Stimulated activated CD8-positive, alpha-beta memory T cell treated with anti-CD3 and anti-CD28 coated beads, Interleukin-15, amount 100 ng/mL, for 48 hours (primary cell): ENCODE data around the gene PDCD4.
"Not testable (repeated sequence)": the region's sequence is repeated elsewhere in the genome, so short reads cannot be mapped to it uniquely, and the experiment has no call there.

Source experiments
- DNase-seq, 2 donors: peaks; one replicate each; pipeline ENCODE4 v3.0.0-alpha.2; 2020; ENCODE audit warnings: low read depth in 2 of 2

Gene PDCD4

DNA sequence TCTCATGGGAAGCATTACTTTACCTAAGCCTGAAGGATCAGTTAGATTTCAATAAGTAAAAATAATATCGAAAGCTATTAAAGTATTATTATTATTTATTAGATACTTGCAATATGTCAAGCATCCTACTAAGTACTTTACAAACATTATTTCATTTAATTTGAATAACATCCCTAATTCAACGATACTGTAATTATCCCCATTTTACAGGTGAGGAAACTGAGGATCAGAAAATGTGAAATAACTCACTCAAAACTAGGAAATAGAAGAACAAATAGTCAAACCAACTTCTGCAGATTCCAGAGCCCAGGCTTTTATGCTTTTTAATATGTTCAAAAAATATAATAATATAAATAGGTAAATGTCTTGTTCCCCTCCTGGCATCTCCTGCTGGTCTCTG, 10.3 kb upstream of the PDCD4 start:
- no peak for DNase-seq

- no peak for DNase-seq
These were observed 9.6 kb upstream of the PDCD4 start for GRCh38 chr10:110861930-110862649.

- no peak for DNase-seq
These were observed 8.8 kb upstream of the PDCD4 start for GRCh38 chr10:110862961-110863360.

GRCh38 chr10:110863361-110863760, 8.4 kb upstream of the PDCD4 start:
- DNase-seq, result no peak

GRCh38 chr10:110863956-110864355, 7.8 kb upstream of the PDCD4 start:
- no peak for DNase-seq

GRCh38 chr10:110864662-110865140, 7.0 kb upstream of the PDCD4 start:
- DNase-seq, result no peak

DNA sequence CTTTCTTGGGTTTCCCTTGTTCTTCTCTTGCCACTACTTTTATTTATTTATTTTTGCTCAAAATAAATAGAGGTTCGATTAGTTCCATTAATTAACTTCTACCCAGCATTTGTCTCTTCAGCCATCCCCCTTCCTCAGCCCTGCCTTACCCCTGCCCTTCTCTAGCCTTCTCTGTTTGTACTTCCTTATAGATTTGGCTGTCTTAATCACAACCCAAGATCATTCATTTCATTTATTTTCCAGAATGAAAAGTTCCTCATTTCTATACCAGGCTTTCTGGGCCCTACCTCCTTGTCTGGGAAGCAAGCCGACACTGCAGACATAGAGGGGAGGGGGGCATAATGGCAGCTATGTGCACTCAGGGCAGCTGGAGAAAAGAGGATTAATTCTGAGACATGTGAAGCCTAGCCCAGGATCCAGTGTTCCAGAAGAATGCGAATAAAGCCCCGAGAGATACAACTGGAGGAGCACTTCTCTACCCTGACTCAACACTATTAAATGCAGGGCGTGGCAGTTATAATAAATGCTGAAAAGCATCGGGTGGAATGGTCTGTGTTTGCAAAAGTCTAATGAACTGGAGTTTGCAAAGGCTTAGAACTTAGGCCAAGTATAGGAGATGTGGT, 6.4 kb upstream of the PDCD4 start:
- no peak for DNase-seq

DNA sequence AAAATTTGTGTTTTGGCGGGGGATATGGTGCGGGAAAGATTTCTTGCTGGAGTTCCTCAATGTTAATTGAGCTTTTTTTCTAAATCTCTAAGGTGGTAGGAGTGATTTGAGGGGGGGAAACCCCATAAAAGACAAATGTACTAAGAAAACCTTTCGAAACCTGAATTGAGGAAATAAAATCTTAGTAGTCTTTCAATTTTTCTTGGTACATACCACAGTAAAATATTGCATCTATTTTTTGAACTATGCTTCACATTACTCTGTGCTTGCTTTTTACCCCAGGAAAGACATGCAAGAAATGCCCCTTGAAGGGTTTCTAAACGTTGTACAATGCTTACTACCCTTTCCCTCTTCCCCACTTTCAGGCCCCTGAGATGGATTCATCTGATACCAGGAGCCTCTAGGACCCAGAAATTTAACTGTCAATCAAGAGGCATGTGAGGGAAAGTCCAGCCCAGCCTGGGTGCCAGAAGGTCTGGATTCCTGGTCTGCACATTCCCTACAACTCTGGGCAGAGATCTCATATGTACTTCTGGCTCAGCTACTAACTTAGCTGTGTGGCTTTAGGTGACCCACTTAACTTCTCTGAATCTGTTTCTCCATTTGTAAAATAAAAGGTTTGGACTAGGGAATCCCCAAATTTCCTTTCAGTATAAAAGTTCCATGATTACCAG, 5.8 kb upstream of the PDCD4 start:
- DNase-seq, result no peak

- not testable (repeated sequence) for DNase-seq
These were observed 4.5 kb upstream of the PDCD4 start for GRCh38 chr10:110867011-110867806.

GRCh38 chr10:110867807-110868465, 3.8 kb upstream of the PDCD4 start:
- DNase-seq, result no peak

GRCh38 chr10:110868981-110869380, 2.7 kb upstream of the PDCD4 start:
- DNase-seq, result no peak

DNA sequence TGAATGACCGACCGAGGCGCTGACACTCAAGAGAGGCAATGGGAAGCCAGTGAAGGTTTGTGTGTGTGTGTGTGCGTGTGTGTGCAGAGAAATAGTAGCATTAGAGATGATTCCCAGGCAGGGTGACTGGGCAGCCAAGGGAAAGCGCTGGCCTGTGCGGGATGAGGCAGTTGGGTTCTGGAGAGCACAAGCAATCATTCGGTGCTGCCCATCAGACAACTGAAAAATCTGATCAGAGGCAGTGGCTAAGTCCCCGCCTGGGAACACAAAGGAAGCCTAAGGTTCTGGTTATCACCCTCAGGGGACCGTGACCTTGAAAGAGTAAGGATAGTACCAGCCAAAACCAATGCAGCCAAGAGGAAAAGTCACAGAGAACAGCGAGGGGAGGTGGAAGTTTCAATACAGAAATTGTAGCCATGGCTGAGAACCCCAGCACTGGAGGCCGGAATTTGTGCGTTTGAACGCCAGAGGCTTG, 868 bp upstream of the PDCD4 start:
- no peak for DNase-seq

DNA sequence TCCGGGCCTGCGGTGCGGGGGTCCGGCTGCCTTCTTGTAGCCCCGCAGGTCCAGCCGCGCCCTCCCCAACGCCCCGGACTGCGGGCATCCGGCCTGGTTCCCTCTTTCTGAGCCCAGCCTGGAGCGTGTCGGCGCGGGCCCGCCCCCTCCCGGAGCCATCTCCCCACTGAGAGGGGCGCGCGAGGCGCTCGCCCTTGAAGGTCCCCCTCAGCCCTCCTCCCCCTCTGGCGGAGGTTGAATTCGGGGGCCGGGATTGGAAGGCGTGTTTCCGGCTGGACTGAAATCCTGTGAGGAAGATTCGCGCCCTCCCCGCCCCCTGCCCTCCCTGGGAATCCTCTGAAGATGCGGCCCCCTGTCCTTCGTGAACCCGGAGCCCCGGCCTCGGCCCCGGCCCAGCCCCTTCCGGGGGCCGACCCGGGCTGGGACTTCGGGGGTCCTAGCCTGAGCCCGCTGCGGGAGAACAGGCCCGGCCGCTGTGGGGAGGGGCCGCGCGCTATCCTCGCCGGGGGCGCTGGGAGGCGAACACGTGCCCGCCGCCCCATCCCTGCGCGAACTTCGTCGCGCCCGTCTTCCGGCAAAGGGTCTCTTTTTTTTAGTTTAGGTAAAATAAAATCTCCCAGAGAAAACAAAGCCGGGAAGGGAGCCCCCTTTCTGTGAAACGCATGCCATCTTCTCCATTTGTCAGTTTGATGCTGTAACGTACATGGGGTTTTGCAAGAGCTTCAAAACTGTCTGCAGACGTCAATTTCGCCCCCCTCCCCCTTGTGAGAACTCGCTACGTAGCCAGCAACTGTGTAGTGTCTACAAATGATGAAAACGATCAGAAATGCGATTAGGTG, 636 bp downstream of the PDCD4 start:
- DNase-seq, result peak; percentile 61 to 66

DNA sequence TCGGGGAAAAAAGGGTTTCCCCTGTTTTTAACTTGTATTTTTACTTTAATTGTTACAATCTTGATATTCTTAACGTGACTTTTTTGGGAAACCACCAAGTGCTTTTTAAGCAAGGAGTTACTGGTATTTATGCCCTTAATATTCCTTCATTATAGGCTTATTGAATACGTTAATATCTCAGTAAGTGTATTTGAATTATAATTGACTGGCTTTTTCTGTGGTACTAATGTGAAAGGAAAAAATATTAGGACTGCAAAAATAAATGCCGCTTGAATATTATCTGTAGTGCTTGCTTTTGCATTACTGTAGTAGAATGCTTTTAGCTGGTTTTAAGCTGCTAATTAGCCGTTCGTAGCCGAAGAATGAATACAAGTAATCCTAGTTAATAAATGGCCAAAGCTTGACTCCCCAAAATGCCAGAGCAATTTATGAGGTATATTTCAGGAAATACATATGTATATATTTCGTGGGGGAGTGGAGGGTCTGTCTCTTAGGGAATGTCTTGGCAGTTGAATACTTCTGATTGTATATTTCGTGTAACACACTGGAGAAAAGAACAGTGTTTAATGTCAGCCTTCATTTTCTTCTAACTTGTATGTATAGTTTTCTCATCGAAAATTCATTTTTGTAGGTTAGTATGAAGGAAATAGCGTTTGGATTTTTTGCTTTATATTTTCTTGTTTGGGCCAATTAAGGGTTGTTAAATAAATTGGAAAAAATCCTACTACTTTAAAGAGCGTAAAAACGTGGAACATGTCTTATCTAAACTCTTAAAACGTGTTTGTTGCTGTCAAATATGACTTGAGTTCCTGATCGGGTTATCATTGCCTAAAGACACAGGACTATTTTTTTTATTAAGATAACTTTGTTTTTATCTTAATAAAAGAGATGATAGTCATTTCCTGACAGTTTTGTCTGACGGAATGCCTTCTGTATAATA, 1.5 kb downstream of the PDCD4 start:
- no peak for DNase-seq

DNA sequence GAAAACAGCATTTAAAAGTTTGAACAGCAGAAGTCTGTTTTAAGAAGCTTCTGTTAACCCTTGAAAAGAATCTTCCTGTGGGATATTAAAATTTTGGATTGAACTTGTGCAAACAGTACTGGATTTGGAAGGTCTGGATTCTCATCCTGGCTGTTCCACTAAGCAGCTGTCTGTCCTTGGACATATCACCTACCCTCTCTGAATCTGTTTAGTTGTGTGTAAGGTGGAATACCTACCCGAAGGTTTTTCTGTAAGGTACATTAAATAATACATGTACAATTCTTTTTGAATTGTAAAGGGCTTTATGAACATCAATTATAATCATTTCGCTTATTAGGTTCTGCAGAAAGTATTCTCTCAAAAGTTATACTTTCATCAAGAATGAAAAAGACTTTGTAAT, 2.2 kb downstream of the PDCD4 start:
- DNase-seq, result no peak

- no peak for DNase-seq
These were observed 4.3 kb downstream of the PDCD4 start for GRCh38 chr10:110876000-110876399.

DNA sequence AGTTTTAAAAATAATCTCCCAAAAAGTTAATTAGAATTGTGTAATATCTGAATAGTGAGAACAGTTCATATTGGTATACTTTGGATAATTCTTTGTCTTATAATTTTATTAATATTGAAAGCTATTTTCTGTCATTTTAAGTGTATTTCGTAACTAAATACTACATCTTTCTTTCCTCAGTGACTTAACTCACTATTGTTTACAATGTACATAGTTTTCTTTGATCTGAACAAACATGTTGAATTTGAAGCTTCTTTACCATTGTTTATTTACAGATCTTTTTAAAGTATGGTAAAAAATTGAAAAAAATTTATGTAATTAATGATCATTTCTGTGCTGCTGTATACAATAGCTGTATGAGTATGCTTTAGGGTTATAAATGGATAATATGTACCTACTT, 5.1 kb downstream of the PDCD4 start:
- no peak for DNase-seq

GRCh38 chr10:110880012-110880411, 8.3 kb downstream of the PDCD4 start:
- no peak for DNase-seq

DNA sequence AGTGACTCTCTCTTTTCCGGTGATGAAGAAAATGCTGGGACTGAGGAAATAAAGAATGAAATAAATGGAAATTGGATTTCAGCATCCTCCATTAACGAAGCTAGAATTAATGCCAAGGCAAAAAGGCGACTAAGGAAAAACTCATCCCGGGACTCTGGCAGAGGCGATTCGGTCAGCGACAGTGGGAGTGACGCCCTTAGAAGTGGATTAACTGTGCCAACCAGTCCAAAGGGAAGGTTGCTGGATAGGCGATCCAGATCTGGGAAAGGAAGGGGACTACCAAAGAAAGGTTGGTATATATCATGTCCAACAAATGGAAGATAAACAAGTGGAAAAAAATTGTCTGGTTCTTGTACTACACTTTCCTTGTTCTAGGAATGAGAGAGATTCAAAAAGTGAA, 9.5 kb downstream of the PDCD4 start:
- DNase-seq, result no peak
